Measurements from ENCODE around the gene GPR25.

GPR25 gene

GRCh38 chr1:200892546-200892945 is 19.8 kb downstream of the GPR25 start:
- H2AFZ ChIP-seq (ENCODE audit: low read depth), result peak overlapping the region; percentile 89; the same call in 1 of the 2 replicates
- TF ChIP-seq CTCF (conservative IDR thresholded peaks at IDR 0.05; ENCODE audit: low read depth, low read length), result no peak
- peak overlapping the region; percentile 85; the same call in 1 of the 2 replicates for H3K9ac ChIP-seq
- H3K27me3 ChIP-seq (ENCODE audit: insufficient read depth, low read depth), result no peaks in the 10 kb centered on the region
- H3K79me2 ChIP-seq (ENCODE audit: insufficient read depth, low read depth), result peaks cover 26% of the 10 kb centered on the region
- H3K4me1 ChIP-seq (ENCODE audit: low read depth, poor library complexity, severe bottlenecking), result peaks cover 96% of the 10 kb centered on the region
- H3K4me2 ChIP-seq, result peak overlapping the region; percentile 98
- H3K4me3 ChIP-seq (IDR thresholded peaks at IDR 0.05; ENCODE audit: insufficient read depth, low read depth, low read length), result no peak overlapping the region
- peak overlapping the region; percentile 68 for H3K27ac ChIP-seq
- no peaks in the 10 kb centered on the region for H4K20me1 ChIP-seq (ENCODE audit: insufficient read depth)
- H3K36me3 ChIP-seq (ENCODE audit: insufficient read depth), result no peaks in the 10 kb centered on the region

GRCh38 chr1:200892958-200893357 is 20.2 kb downstream of the GPR25 start:
- Histone ChIP-seq H3K4me3 (IDR thresholded peaks at IDR 0.05; ENCODE audit: insufficient read depth, low read depth, low read length) (no peak overlapping the region), H4K20me1 (ENCODE audit: insufficient read depth) (no peaks in the 10 kb centered on the region), H3K27me3 (ENCODE audit: insufficient read depth, low read depth) (no peaks in the 10 kb centered on the region), H3K4me2 (peak overlapping the region; percentile 98), H3K27ac (peak overlapping the region; percentile 68), H2AFZ (ENCODE audit: low read depth) (peak overlapping the region; percentile 89; the same call in 1 of the 2 replicates), H3K79me2 (ENCODE audit: insufficient read depth, low read depth) (peaks cover 26% of the 10 kb centered on the region), H3K9ac (peak overlapping the region; percentile 85; the same call in 1 of the 2 replicates), H3K4me1 (ENCODE audit: low read depth, poor library complexity, severe bottlenecking) (peaks cover 96% of the 10 kb centered on the region), H3K36me3 (ENCODE audit: insufficient read depth) (no peaks in the 10 kb centered on the region)
- TF ChIP-seq CTCF (conservative IDR thresholded peaks at IDR 0.05; ENCODE audit: low read depth, low read length), result no peak

- peak overlapping the region; percentile 89; the same call in 1 of the 2 replicates for H2AFZ ChIP-seq (ENCODE audit: low read depth)
- H3K36me3 ChIP-seq (ENCODE audit: insufficient read depth), result no peaks in the 10 kb centered on the region
- H3K4me2 ChIP-seq, result peak overlapping the region; percentile 98
- peak overlapping the region; percentile 68 for H3K27ac ChIP-seq
- peaks cover 96% of the 10 kb centered on the region for H3K4me1 ChIP-seq (ENCODE audit: low read depth, poor library complexity, severe bottlenecking)
- peak overlapping the region; percentile 85; the same call in 1 of the 2 replicates for H3K9ac ChIP-seq
- no peaks in the 10 kb centered on the region for H3K27me3 ChIP-seq (ENCODE audit: insufficient read depth, low read depth)
- H3K4me3 ChIP-seq (IDR thresholded peaks at IDR 0.05; ENCODE audit: insufficient read depth, low read depth, low read length), result no peak overlapping the region
- H3K79me2 ChIP-seq (ENCODE audit: insufficient read depth, low read depth), result peaks cover 26% of the 10 kb centered on the region
- H4K20me1 ChIP-seq (ENCODE audit: insufficient read depth), result no peaks in the 10 kb centered on the region
- no peak for TF ChIP-seq CTCF (conservative IDR thresholded peaks at IDR 0.05; ENCODE audit: low read depth, low read length)
Observed at GRCh38 chr1:200893411-200893901, 20.7 kb downstream of the GPR25 start.

- Histone ChIP-seq H4K20me1 (ENCODE audit: insufficient read depth) (no peaks in the 10 kb centered on the region), H3K4me2 (peak within 1 kb of the TSS; percentile 98), H2AFZ (ENCODE audit: low read depth) (no peak within 1 kb of the TSS), H3K4me3 (IDR thresholded peaks at IDR 0.05; ENCODE audit: insufficient read depth, low read depth, low read length) (no peak within 1 kb of the TSS), H3K27me3 (ENCODE audit: insufficient read depth, low read depth) (no peaks in the 10 kb centered on the region), H3K36me3 (ENCODE audit: insufficient read depth) (no peaks in the 10 kb centered on the region), H3K9ac (peak within 1 kb of the TSS; percentile 85; the same call in 1 of the 2 replicates), H3K79me2 (ENCODE audit: insufficient read depth, low read depth) (peaks cover 26% of the 10 kb centered on the region), H3K4me1 (ENCODE audit: low read depth, poor library complexity, severe bottlenecking) (peaks cover 83% of the 10 kb centered on the region), H3K27ac (peak within 1 kb of the TSS; percentile 68; the same call in 1 of the 2 replicates)
- no peak for TF ChIP-seq CTCF (conservative IDR thresholded peaks at IDR 0.05; ENCODE audit: low read depth, low read length)
Observed at GRCh38 chr1:200894712-200895442, 22.1 kb downstream of the GPR25 start, which contains the start of gene INAVA. Gene INAVA, plus strand, starts transcription at chr1:200894900. Its CDS starts 3,501 bp downstream, at chr1:200898401.
